HepG2 (cell line): ENCODE results near the gene CRYZL1. TPM values are rescaled to one million over a fixed set of nuclear protein-coding genes. Genes with fewer than 3 reads are reported as not detected.
A peak's percentile ranks its signal among the peaks of the same experiment; 100 is the strongest.

ENCODE experiments used
- DMAP1 ChIP-seq: IDR thresholded peaks from 2 replicates; pipeline ENCODE4 v1.6.1; 2016
- FOXK1 ChIP-seq: sonication (generic); formaldehyde crosslinking; IDR thresholded peaks from 2 replicates; pipeline ENCODE4 v1.4.0; 2020; ENCODE audit warnings: low read depth, missing genetic modification reagents, borderline replicate concordance
- GATA4 ChIP-seq: sonication (generic); IDR thresholded peaks from 2 replicates; pipeline ENCODE4 v1.6.1; 2016; ENCODE audit warnings: antibody characterized with exemption, low read depth, borderline replicate concordance
- ISL2 ChIP-seq: sonication (generic); formaldehyde crosslinking; IDR thresholded peaks from 2 replicates; pipeline ENCODE4 v1.5.0; 2020; ENCODE audit warnings: missing genetic modification reagents
- LCORL ChIP-seq, 2 experiments: fragments of 450-650 bp in 1 of 2; sonication (generic) in 1 of 2; formaldehyde crosslinking in 1 of 2; IDR thresholded peaks; 2 replicates each; pipeline versions ENCODE4 v1.5.0 to v1.6.1; 2017 to 2020; ENCODE audit warnings: antibody characterized with exemption in 1 of 2, missing genetic modification reagents in 1 of 2
- MIER2 ChIP-seq: IDR thresholded peaks from 2 replicates; pipeline ENCODE4 v1.6.1; 2016; ENCODE audit warnings: missing biosample characterization, missing genetic modification reagents
- NR2F6 ChIP-seq, 2 experiments: IDR thresholded peaks; 2 replicates each; pipeline ENCODE4 v1.6.1; 2016; ENCODE audit warnings: antibody characterized with exemption in 1 of 2, mild to moderate bottlenecking in 1 of 2
- PITX1 ChIP-seq: sonication (generic); formaldehyde crosslinking; IDR thresholded peaks from 2 replicates; pipeline ENCODE4 v1.5.1; 2020; ENCODE audit warnings: mild to moderate bottlenecking, missing genetic modification reagents
- RBM22 ChIP-seq: fragments of 200-400 bp; formaldehyde crosslinking; optimal IDR thresholded peaks from 2 replicates; pipeline ENCODE3; 2017; ENCODE audit warnings: mild to moderate bottlenecking, low read length, moderate library complexity
- RCOR2 ChIP-seq: IDR thresholded peaks from 2 replicates; pipeline ENCODE4 v1.6.1; 2016; ENCODE audit warnings: missing biosample characterization, missing genetic modification reagents
- RXRB ChIP-seq: IDR thresholded peaks from 2 replicates; pipeline ENCODE4 v1.6.1; 2016; ENCODE audit warnings: borderline replicate concordance, missing genetic modification reagents, missing compliant biosample characterization
- SAP130 ChIP-seq: IDR thresholded peaks from 2 replicates; pipeline ENCODE4 v1.6.1; 2016; ENCODE audit warnings: low read depth
- TEAD3 ChIP-seq: optimal IDR thresholded peaks from 2 replicates; pipeline ENCODE3; 2016; ENCODE audit warnings: borderline replicate concordance
- TOE1 ChIP-seq: sonication (generic); formaldehyde crosslinking; IDR thresholded peaks from 2 replicates; pipeline ENCODE4 v1.4.0; 2020; ENCODE audit warnings: mild to moderate bottlenecking, missing genetic modification reagents
- ZNF121 ChIP-seq: sonication (generic); formaldehyde crosslinking; IDR thresholded peaks from 2 replicates; pipeline ENCODE4 v1.5.0; 2020; ENCODE audit warnings: mild to moderate bottlenecking, missing genetic modification reagents
- polyA plus RNA-seq, 8 experiments: library from polyadenylated mRNA; depleted of rRNA in 3 of 8; stranded (reverse) in 7 of 8; unstranded in 1 of 8; fragments of >200 nt; fragmentation: Illumina TruSeq in 4 of 8; extraction: Trizol in 4 of 8; gene quantifications; 2 replicates each; pipeline versions ENCODE4 v1.2.1 to v1.2.3, GENCODE V29; 2011 to 2016; ENCODE audit warnings: low read depth in 4 of 8, missing spikeins in 1 of 8, mixed read lengths in 1 of 8; ENCODE audit not compliant: insufficient read depth in 1 of 8
- total RNA-seq, 5 experiments: library from RNA; depleted of rRNA; stranded (reverse); fragments of >200 nt; fragmentation: Illumina TruSeq; extraction: Trizol; gene quantifications; 2 replicates each; pipeline ENCODE4 v1.2.3, GENCODE V29; 2016; ENCODE audit warnings: low read depth in 1 of 5
- TF ChIP-seq, protein P1 (sequence below): sonication (generic); formaldehyde crosslinking; IDR thresholded peaks from 2 replicates; pipeline ENCODE4 v1.5.0; 2020; ENCODE audit warnings: missing genetic modification reagents
- TF ChIP-seq, protein P2 (sequence below): IDR thresholded peaks from 2 replicates; pipeline ENCODE4 v1.6.1; 2018; ENCODE audit warnings: missing genetic modification reagents
- TF ChIP-seq, protein P3 (sequence below): sonication (generic); formaldehyde crosslinking; IDR thresholded peaks from 2 replicates; pipeline ENCODE4 v1.8.0; 2022; ENCODE audit warnings: missing genetic modification reagents, mild to moderate bottlenecking, moderate library complexity, borderline replicate concordance
- TF ChIP-seq, protein P4 (sequence below): IDR thresholded peaks from 2 replicates; pipeline ENCODE4 v1.4.0; 2020; ENCODE audit warnings: mild to moderate bottlenecking, missing genetic modification reagents
- TF ChIP-seq, protein P5 (sequence below): sonication (generic); formaldehyde crosslinking; IDR thresholded peaks from 2 replicates; pipeline ENCODE4 v1.4.0; 2020; ENCODE audit warnings: missing genetic modification reagents, borderline replicate concordance

Gene CRYZL1
- total and polyA plus RNA-seq, 2 of the 13 experiments (the other 11 are each of a cell fraction or from before 2014, with no cell fraction given), result 20.3 to 27.7 TPM

DNA sequence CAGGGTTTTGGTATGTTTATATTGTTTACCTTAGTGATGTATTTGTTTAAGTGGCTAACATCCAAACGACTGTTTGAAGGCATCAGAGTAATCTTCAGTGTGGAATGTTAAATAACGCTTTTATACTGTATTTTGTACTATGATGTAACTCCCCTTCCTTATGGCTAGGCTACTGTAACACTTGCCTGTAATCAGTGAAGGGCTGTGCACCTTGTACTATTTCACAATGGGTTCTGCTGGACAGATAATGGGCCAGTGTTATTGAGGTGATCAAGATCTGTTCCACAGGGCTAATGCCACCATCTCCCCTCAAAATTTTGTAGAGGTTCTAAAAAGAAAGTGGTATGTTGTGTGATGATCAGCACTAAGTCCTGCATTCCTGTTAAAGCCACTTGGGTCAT, 64.8 kb downstream of the CRYZL1 start (continued):
- TF ChIP-seq, protein P1, sequence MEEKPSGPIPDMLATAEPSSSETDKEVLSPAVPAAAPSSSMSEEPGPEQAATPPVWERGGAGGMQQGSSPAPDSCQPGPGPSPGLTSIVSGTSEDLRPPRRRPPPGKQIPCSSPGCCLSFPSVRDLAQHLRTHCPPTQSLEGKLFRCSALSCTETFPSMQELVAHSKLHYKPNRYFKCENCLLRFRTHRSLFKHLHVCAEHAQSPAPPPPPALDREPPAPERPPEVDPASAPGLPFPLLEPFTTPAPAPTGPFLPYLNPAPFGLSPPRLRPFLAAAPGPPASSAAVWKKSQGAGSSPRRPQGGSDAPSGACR, result 0 out of 2 replicates have a peak, but pooled peaks have one; percentile 54
- TF ChIP-seq, protein P2, sequence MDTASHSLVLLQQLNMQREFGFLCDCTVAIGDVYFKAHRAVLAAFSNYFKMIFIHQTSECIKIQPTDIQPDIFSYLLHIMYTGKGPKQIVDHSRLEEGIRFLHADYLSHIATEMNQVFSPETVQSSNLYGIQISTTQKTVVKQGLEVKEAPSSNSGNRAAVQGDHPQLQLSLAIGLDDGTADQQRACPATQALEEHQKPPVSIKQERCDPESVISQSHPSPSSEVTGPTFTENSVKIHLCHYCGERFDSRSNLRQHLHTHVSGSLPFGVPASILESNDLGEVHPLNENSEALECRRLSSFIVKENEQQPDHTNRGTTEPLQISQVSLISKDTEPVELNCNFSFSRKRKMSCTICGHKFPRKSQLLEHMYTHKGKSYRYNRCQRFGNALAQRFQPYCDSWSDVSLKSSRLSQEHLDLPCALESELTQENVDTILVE (CRISPR knock-in tag), result peak; percentile 88; the same call in 1 of the 2 replicates
- TF ChIP-seq ZNF121 (peak; percentile 65; the same call in 1 of the 2 replicates), ISL2 (peak; percentile 95), MIER2 (CRISPR knock-in tag) (peak; percentile 62; the same call in 1 of the 2 replicates), RXRB (CRISPR knock-in tag) (peak; percentile 85), TOE1 (CRISPR knock-in tag) (peak; percentile 71; the same call in 1 of the 2 replicates), PITX1 (peak; percentile 76; the same call in 1 of the 2 replicates), RBM22 (peak; percentile 42), DMAP1 (peak; percentile 75), TEAD3 (CRISPR knock-in tag) (peak; percentile 84), NR2F6 (IDR thresholded peaks at IDR 0.05) (0 out of 2 replicates have a peak, but pooled peaks have one; percentile 42), NR2F6 (CRISPR knock-in tag; IDR thresholded peaks at IDR 0.05) (peak; percentile 44), SAP130 (CRISPR knock-in tag) (peak; percentile 82), LCORL (IDR thresholded peaks at IDR 0.05) (peak; percentile 65; the same call in 1 of the 2 replicates), LCORL (CRISPR knock-in tag; IDR thresholded peaks at IDR 0.05) (peak; percentile 80), GATA4 (peak; percentile 77; the same call in 1 of the 2 replicates), RCOR2 (CRISPR knock-in tag) (peak; percentile 65; the same call in 1 of the 2 replicates), FOXK1 (CRISPR knock-in tag) (peak; percentile 78; the same call in 1 of the 2 replicates)
- TF ChIP-seq, protein P3, sequence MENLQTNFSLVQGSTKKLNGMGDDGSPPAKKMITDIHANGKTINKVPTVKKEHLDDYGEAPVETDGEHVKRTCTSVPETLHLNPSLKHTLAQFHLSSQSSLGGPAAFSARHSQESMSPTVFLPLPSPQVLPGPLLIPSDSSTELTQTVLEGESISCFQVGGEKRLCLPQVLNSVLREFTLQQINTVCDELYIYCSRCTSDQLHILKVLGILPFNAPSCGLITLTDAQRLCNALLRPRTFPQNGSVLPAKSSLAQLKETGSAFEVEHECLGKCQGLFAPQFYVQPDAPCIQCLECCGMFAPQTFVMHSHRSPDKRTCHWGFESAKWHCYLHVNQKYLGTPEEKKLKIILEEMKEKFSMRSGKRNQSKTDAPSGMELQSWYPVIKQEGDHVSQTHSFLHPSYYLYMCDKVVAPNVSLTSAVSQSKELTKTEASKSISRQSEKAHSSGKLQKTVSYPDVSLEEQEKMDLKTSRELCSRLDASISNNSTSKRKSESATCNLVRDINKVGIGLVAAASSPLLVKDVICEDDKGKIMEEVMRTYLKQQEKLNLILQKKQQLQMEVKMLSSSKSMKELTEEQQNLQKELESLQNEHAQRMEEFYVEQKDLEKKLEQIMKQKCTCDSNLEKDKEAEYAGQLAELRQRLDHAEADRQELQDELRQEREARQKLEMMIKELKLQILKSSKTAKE, result peak; percentile 28; the same call in 1 of the 2 replicates
- TF ChIP-seq, protein P4, sequence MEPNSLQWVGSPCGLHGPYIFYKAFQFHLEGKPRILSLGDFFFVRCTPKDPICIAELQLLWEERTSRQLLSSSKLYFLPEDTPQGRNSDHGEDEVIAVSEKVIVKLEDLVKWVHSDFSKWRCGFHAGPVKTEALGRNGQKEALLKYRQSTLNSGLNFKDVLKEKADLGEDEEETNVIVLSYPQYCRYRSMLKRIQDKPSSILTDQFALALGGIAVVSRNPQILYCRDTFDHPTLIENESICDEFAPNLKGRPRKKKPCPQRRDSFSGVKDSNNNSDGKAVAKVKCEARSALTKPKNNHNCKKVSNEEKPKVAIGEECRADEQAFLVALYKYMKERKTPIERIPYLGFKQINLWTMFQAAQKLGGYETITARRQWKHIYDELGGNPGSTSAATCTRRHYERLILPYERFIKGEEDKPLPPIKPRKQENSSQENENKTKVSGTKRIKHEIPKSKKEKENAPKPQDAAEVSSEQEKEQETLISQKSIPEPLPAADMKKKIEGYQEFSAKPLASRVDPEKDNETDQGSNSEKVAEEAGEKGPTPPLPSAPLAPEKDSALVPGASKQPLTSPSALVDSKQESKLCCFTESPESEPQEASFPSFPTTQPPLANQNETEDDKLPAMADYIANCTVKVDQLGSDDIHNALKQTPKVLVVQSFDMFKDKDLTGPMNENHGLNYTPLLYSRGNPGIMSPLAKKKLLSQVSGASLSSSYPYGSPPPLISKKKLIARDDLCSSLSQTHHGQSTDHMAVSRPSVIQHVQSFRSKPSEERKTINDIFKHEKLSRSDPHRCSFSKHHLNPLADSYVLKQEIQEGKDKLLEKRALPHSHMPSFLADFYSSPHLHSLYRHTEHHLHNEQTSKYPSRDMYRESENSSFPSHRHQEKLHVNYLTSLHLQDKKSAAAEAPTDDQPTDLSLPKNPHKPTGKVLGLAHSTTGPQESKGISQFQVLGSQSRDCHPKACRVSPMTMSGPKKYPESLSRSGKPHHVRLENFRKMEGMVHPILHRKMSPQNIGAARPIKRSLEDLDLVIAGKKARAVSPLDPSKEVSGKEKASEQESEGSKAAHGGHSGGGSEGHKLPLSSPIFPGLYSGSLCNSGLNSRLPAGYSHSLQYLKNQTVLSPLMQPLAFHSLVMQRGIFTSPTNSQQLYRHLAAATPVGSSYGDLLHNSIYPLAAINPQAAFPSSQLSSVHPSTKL (CRISPR knock-in tag), result peak; percentile 98
- TF ChIP-seq, protein P5, sequence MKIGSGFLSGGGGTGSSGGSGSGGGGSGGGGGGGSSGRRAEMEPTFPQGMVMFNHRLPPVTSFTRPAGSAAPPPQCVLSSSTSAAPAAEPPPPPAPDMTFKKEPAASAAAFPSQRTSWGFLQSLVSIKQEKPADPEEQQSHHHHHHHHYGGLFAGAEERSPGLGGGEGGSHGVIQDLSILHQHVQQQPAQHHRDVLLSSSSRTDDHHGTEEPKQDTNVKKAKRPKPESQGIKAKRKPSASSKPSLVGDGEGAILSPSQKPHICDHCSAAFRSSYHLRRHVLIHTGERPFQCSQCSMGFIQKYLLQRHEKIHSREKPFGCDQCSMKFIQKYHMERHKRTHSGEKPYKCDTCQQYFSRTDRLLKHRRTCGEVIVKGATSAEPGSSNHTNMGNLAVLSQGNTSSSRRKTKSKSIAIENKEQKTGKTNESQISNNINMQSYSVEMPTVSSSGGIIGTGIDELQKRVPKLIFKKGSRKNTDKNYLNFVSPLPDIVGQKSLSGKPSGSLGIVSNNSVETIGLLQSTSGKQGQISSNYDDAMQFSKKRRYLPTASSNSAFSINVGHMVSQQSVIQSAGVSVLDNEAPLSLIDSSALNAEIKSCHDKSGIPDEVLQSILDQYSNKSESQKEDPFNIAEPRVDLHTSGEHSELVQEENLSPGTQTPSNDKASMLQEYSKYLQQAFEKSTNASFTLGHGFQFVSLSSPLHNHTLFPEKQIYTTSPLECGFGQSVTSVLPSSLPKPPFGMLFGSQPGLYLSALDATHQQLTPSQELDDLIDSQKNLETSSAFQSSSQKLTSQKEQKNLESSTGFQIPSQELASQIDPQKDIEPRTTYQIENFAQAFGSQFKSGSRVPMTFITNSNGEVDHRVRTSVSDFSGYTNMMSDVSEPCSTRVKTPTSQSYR (CRISPR knock-in tag), result peak; percentile 61; the same call in 1 of the 2 replicates
